ENCODE measurements around the gene SS18L1.

SS18L1 gene

GRCh38 chr20:62216636-62217566 is 73.3 kb downstream of the SS18L1 start:
- H3K27me3 ChIP-seq (ENCODE audit: insufficient read depth, poor library complexity, severe bottlenecking) = peaks cover 56% of the 10 kb centered on the region
- H3K27ac ChIP-seq (replicated peaks) = no peak overlapping the region
- H3K4me3 ChIP-seq (replicated peaks; ENCODE audit: insufficient read depth, low read length) = no peak overlapping the region
- no peak for DNase-seq (ENCODE audit: low read depth in 1 of 2, low spot score in 1 of 2)
- TF ChIP-seq CTCF (IDR thresholded peaks at IDR 0.05; ENCODE audit: insufficient read depth, low read length) = no peak
- no peak for TF ChIP-seq REST (IDR thresholded peaks at IDR 0.05; ENCODE audit: insufficient replicate concordance, low read depth)
- TF ChIP-seq POLR2AphosphoS5 (IDR thresholded peaks at IDR 0.05; ENCODE audit: low read depth) = no peak
- no peak for TF ChIP-seq SPI1 (IDR thresholded peaks at IDR 0.05; ENCODE audit: borderline replicate concordance, low read depth)
- no peak for TF ChIP-seq GABPA (IDR thresholded peaks at IDR 0.05; ENCODE audit: low read depth)

GRCh38 chr20:62217913-62218773 is 74.6 kb downstream of the SS18L1 start:
- no peak overlapping the region for H3K4me3 ChIP-seq (replicated peaks; ENCODE audit: insufficient read depth, low read length)
- TF ChIP-seq GABPA (IDR thresholded peaks at IDR 0.05; ENCODE audit: low read depth) (no peak), POLR2AphosphoS5 (IDR thresholded peaks at IDR 0.05; ENCODE audit: low read depth) (no peak), CTCF (IDR thresholded peaks at IDR 0.05; ENCODE audit: insufficient read depth, low read length) (no peak), SPI1 (IDR thresholded peaks at IDR 0.05; ENCODE audit: borderline replicate concordance, low read depth) (no peak), REST (IDR thresholded peaks at IDR 0.05; ENCODE audit: insufficient replicate concordance, low read depth) (no peak)
- no peak for DNase-seq (ENCODE audit: low read depth in 1 of 2, low spot score in 1 of 2)
- no peak overlapping the region for H3K27ac ChIP-seq (replicated peaks)
- peaks cover 65% of the 10 kb centered on the region for H3K27me3 ChIP-seq (ENCODE audit: insufficient read depth, poor library complexity, severe bottlenecking)

GRCh38 chr20:62219101-62219991 is 75.8 kb downstream of the SS18L1 start:
- Histone ChIP-seq H3K27me3 (ENCODE audit: insufficient read depth, poor library complexity, severe bottlenecking) (peaks cover 67% of the 10 kb centered on the region), H3K27ac (replicated peaks) (no peak overlapping the region), H3K4me3 (replicated peaks; ENCODE audit: insufficient read depth, low read length) (no peak overlapping the region)
- DNase-seq (ENCODE audit: low read depth in 1 of 2, low spot score in 1 of 2) = no peak
- TF ChIP-seq GABPA (IDR thresholded peaks at IDR 0.05; ENCODE audit: low read depth) = no peak
- no peak for TF ChIP-seq REST (IDR thresholded peaks at IDR 0.05; ENCODE audit: insufficient replicate concordance, low read depth)
- TF ChIP-seq CTCF (IDR thresholded peaks at IDR 0.05; ENCODE audit: insufficient read depth, low read length) = no peak
- TF ChIP-seq SPI1 (IDR thresholded peaks at IDR 0.05; ENCODE audit: borderline replicate concordance, low read depth) = no peak
- TF ChIP-seq POLR2AphosphoS5 (IDR thresholded peaks at IDR 0.05; ENCODE audit: low read depth) = no peak
